Measurements from ENCODE around the gene CMSS1.
"Not testable (repeated sequence)": the region's sequence is repeated elsewhere in the genome, so short reads cannot be mapped to it uniquely, and the experiment has no call there.

Gene CMSS1

GRCh38 chr3:99817047-99817436, 620 bp upstream of the CMSS1 start:
- DNase-seq: peak in 5 of 51 donors; percentile 6 to 47 (median 31)

GRCh38 chr3:99818818-99819217, 1.2 kb downstream of the CMSS1 start:
- no peak for DNase-seq

GRCh38 chr3:99823723-99824711, 6.4 kb downstream of the CMSS1 start:
- DNase-seq: no peak

GRCh38 chr3:99825004-99825640, 7.5 kb downstream of the CMSS1 start:
- no peak for DNase-seq

GRCh38 chr3:99829844-99830243, 12.2 kb downstream of the CMSS1 start:
- no peak for DNase-seq

GRCh38 chr3:99833617-99834205, 16.0 kb downstream of the CMSS1 start:
- DNase-seq: no peak

GRCh38 chr3:99834211-99834957, 16.7 kb downstream of the CMSS1 start:
- no peak for DNase-seq

- no peak for DNase-seq
These were observed 19.0 kb downstream of the CMSS1 start for GRCh38 chr3:99836681-99837080.

GRCh38 chr3:99837715-99838114, 20.1 kb downstream of the CMSS1 start:
- no peak for DNase-seq

GRCh38 chr3:99838755-99839154, 21.1 kb downstream of the CMSS1 start:
- DNase-seq: no peak

- DNase-seq: no peak
These were observed 22.0 kb downstream of the CMSS1 start for GRCh38 chr3:99839613-99840012.

- not testable (repeated sequence) for DNase-seq
These were observed 24.3 kb downstream of the CMSS1 start for GRCh38 chr3:99841949-99842348.

- peak in 1 of 51 donors; percentile 21 for DNase-seq
These were observed 25.3 kb downstream of the CMSS1 start for GRCh38 chr3:99842826-99843589.

GRCh38 chr3:99843590-99844258, 26.1 kb downstream of the CMSS1 start:
- peak in 1 of 51 donors; percentile 22 for DNase-seq

- no peak for DNase-seq
These were observed 27.7 kb downstream of the CMSS1 start for GRCh38 chr3:99845331-99845730.

- no peak for DNase-seq
These were observed 28.3 kb downstream of the CMSS1 start for GRCh38 chr3:99845999-99846398.

- DNase-seq: no peak
These were observed 29.0 kb downstream of the CMSS1 start for GRCh38 chr3:99846477-99847160.

GRCh38 chr3:99848433-99848832, 30.8 kb downstream of the CMSS1 start:
- no peak for DNase-seq

- no peak for DNase-seq
These were observed 32.9 kb downstream of the CMSS1 start for GRCh38 chr3:99850608-99851007.

- no peak for DNase-seq
These were observed 34.3 kb downstream of the CMSS1 start for GRCh38 chr3:99851955-99852354.
